ENCODE results near the gene CRAT. TPM values are rescaled to one million over a fixed set of nuclear protein-coding genes. Genes with fewer than 3 reads are reported as not detected.

The CRAT gene
- total and polyA plus RNA-seq, 2 of the 4 experiments (the other 2 are of a cell fraction), result 18.8 to 41.6 TPM

GRCh38 chr9:129053020-129053419 is 57.6 kb downstream of the CRAT start (continued):
- no peak for TF ChIP-seq BHLHE40 (IDR thresholded peaks at IDR 0.05; ENCODE audit: low read depth, low read length)
- TF ChIP-seq MAZ (IDR thresholded peaks at IDR 0.05; ENCODE audit: borderline replicate concordance, low read depth, low read length), result no peak
- no peak for TF ChIP-seq MXI1 (IDR thresholded peaks at IDR 0.05; ENCODE audit: borderline replicate concordance, low read depth, low read length)
- no peak for TF ChIP-seq MAFK (IDR thresholded peaks at IDR 0.05; ENCODE audit: low read depth, low read length)

- Histone ChIP-seq H2BK15ac (ENCODE audit: low read depth, low read length) (no peak overlapping the region), H2AFZ (replicated peaks; ENCODE audit: low read length, poor library complexity) (no peak overlapping the region), H3K4me1 (ENCODE audit: control insufficient read depth, insufficient read depth, low read length) (no peaks in the 10 kb centered on the region), H3K56ac (ENCODE audit: extremely low read depth, insufficient read depth, low read length) (no peak overlapping the region), H3K14ac (replicated peaks; ENCODE audit: low read depth, low read length) (no peak overlapping the region), H2BK120ac (ENCODE audit: low read depth, low read length) (no peak overlapping the region), H3K36me3 (ENCODE audit: control insufficient read depth, insufficient read depth, low read length) (peaks cover 32% of the 10 kb centered on the region), H2BK5ac (ENCODE audit: low read depth, low read length, poor library complexity, severe bottlenecking) (no peak overlapping the region), H3K4me2 (ENCODE audit: low read depth, low read length) (no peak overlapping the region), H4K20me1 (ENCODE audit: insufficient read depth, low read length) (no peaks in the 10 kb centered on the region), H3K9me1 (ENCODE audit: insufficient read depth, low read length) (peaks cover 4% of the 10 kb centered on the region; the same call in 1 of the 2 replicates), H3K4ac (ENCODE audit: low read depth, low read length) (no peak overlapping the region), H3K27me3 (ENCODE audit: control insufficient read depth, insufficient read depth, low read length) (no peaks in the 10 kb centered on the region), H3K9ac (ENCODE audit: low read depth, low read length) (no peak overlapping the region), H3K79me1 (ENCODE audit: low read depth in 1 of 2, low read length in 2 of 2) (no peaks in the 10 kb centered on the region), H4K8ac (ENCODE audit: low read depth in 2 of 2, low read length in 2 of 2) (no peak overlapping the region), H3K4me3 (ENCODE audit: insufficient read depth, low read depth, low read length) (no peak overlapping the region), H2AK9ac (replicated peaks; ENCODE audit: low read depth, low read length, poor library complexity) (no peak overlapping the region), H3K9me3 (ENCODE audit: control insufficient read depth, insufficient read depth, low read length) (no peaks in the 10 kb centered on the region), H2AK5ac (ENCODE audit: low read depth, low read length) (no peak overlapping the region), H3K27ac (ENCODE audit: insufficient read depth, low read length) (no peak overlapping the region), H3K23ac (ENCODE audit: low read depth, low read length) (no peak overlapping the region), H2BK20ac (ENCODE audit: low read depth, low read length) (no peak overlapping the region), H3K18ac (ENCODE audit: low read depth, low read length) (no peak overlapping the region), H4K91ac (ENCODE audit: insufficient read depth, low read depth, low read length) (no peak overlapping the region), H4K5ac (ENCODE audit: low read depth, low read length) (no peak overlapping the region)
- DNase-seq, result no peak
- POLR2A ChIA-PET (ENCODE audit: unreplicated experiment), result no interaction called here
- ATAC-seq (ENCODE audit: low read depth), result no peak
- in situ Hi-C loops (cut with MboI; ENCODE audit: low sequenced_read_pairs), result no loop called here
- intact Hi-C loops (cut with micrococcal nuclease), result no loop called here
- CTCF ChIA-PET, result no interaction called here
- WGBS, 2 experiments (ENCODE audit: extremely low coverage in 2 of 2, insufficient read length in 1 of 2), result no CpG with 5 or more reads among the region's 8 CpGs
- dilution Hi-C loops (cut with HindIII; ENCODE audit: low sequenced_read_pairs, unreplicated experiment), result no loop called here
- BruUV-seq (replicated peaks), result no TSS peak
- TF ChIP-seq SMC3 (IDR thresholded peaks at IDR 0.05; ENCODE audit: low read depth, low read length) (no peak), RFX5 (IDR thresholded peaks at IDR 0.05; ENCODE audit: low read depth, low read length) (no peak)
Observed at GRCh38 chr9:129052592-129052991, 58.0 kb downstream of the CRAT start.

Other genes with a start within 250 kb of the CRAT start
- gene KYAT1, start 228.8 kb downstream of the CRAT start, total RNA-seq (2012; rRNA removed), result 5.8 and 6.8 TPM in 2 replicates
- gene KYAT1, start 228.8 kb downstream of the CRAT start, polyA plus RNA-seq (2012; rRNA removed), result 8.8 and 9.5 TPM in 2 replicates
- gene LRRC8A, start 228.7 kb downstream of the CRAT start, total RNA-seq (2012; rRNA removed), result 42.8 and 45.8 TPM in 2 replicates
- gene LRRC8A, start 228.7 kb downstream of the CRAT start, polyA plus RNA-seq (2012; rRNA removed), result 60.9 and 71.7 TPM in 2 replicates
- gene PHYHD1, start 189.8 kb downstream of the CRAT start, total RNA-seq (2012; rRNA removed), result 2.2 and 3.3 TPM in 2 replicates
- gene PHYHD1, start 189.8 kb downstream of the CRAT start, polyA plus RNA-seq (2012; rRNA removed), result 8.4 and 10.0 TPM in 2 replicates
- 26.4 and 30.8 TPM in 2 replicates for gene DOLK, start 163.2 kb downstream of the CRAT start, total RNA-seq (2012; rRNA removed)
- gene DOLK, start 163.2 kb downstream of the CRAT start, polyA plus RNA-seq (2012; rRNA removed), result 23.2 and 25.4 TPM in 2 replicates
- gene NUP188, start 163.1 kb downstream of the CRAT start, total RNA-seq (2012; rRNA removed), result 52.5 and 59.1 TPM in 2 replicates
- gene NUP188, start 163.1 kb downstream of the CRAT start, polyA plus RNA-seq (2012; rRNA removed), result 53.0 and 57.0 TPM in 2 replicates
- 26.4 and 36.4 TPM in 2 replicates for gene SH3GLB2, start 82.5 kb downstream of the CRAT start, total RNA-seq (2012; rRNA removed)
- gene SH3GLB2, start 82.5 kb downstream of the CRAT start, polyA plus RNA-seq (2012; rRNA removed), result 68.4 and 72.1 TPM in 2 replicates
- 9.7 and 12.5 TPM in 2 replicates for gene MIGA2, start 74.2 kb downstream of the CRAT start, total RNA-seq (2012; rRNA removed)
- gene MIGA2, start 74.2 kb downstream of the CRAT start, polyA plus RNA-seq (2012; rRNA removed), result 25.3 and 25.9 TPM in 2 replicates
- 6.7 and 7.0 TPM in 2 replicates for gene DOLPP1, start 29.7 kb downstream of the CRAT start, total RNA-seq (2012; rRNA removed)
- 16.5 and 17.1 TPM in 2 replicates for gene DOLPP1, start 29.7 kb downstream of the CRAT start, polyA plus RNA-seq (2012; rRNA removed)
- gene PTPA, start 622 bp upstream of the CRAT start, total RNA-seq (2012; rRNA removed), result 93.6 and 124 TPM in 2 replicates
- 141 and 149 TPM in 2 replicates for gene PTPA, start 622 bp upstream of the CRAT start, polyA plus RNA-seq (2012; rRNA removed)
- gene IER5L, start 67.5 kb upstream of the CRAT start, total RNA-seq (2012; rRNA removed), result 12.5 and 14.4 TPM in 2 replicates
- gene IER5L, start 67.5 kb upstream of the CRAT start, polyA plus RNA-seq (2012; rRNA removed), result 13.4 and 21.0 TPM in 2 replicates

Measured in IMR-90 (cell line).